K562 (cell line): ENCODE data around the gene RTL10. TPM values are rescaled to one million over a fixed set of nuclear protein-coding genes. Genes with fewer than 3 reads are reported as not detected.

Experiments used
- ATF7 ChIP-seq: fragments of 450-650 bp; IDR thresholded peaks from 2 replicates; pipeline ENCODE4 v1.7.1; 2014; ENCODE audit warnings: mild to moderate bottlenecking, moderate library complexity
- E2F3 ChIP-seq: fragments of 250-450 bp; sonication (Bioruptor Pico); IDR thresholded peaks from 2 replicates; pipeline ENCODE4 v1.4.0; 2020; ENCODE audit warnings: mild to moderate bottlenecking
- ETS2 ChIP-seq: IDR thresholded peaks from 2 replicates; pipeline ENCODE4 v1.6.1; 2016; ENCODE audit warnings: borderline replicate concordance, missing genetic modification characterization, mild to moderate bottlenecking, moderate library complexity, missing compliant biosample characterization; ENCODE audit not compliant: poor library complexity, severe bottlenecking
- GTF2F1 ChIP-seq: IDR thresholded peaks from 2 replicates; pipeline ENCODE4 v1.6.1; 2011; ENCODE audit warnings: low read depth, low read length, improper control_type of control experiment
- HDAC8 ChIP-seq: fragments of 450-650 bp; IDR thresholded peaks from 2 replicates; pipeline ENCODE4 v1.6.1; 2016; ENCODE audit warnings: mild to moderate bottlenecking, missing genetic modification characterization, moderate library complexity, missing compliant biosample characterization
- HMGN3 ChIP-seq: IDR thresholded peaks from 2 replicates; pipeline ENCODE4 v1.6.1; 2011; ENCODE audit warnings: borderline replicate concordance, low read depth, mild to moderate bottlenecking, mixed read lengths, low read length; ENCODE audit not compliant: insufficient read length; ENCODE audit errors: extremely low read depth
- KDM5B ChIP-seq: fragments of 200-600 bp; sonication (generic); IDR thresholded peaks from 2 replicates; pipeline ENCODE4 v1.6.1; 2012; ENCODE audit warnings: low read depth, mild to moderate bottlenecking, moderate library complexity, low read length, control low read depth, inconsistent platforms; ENCODE audit not compliant: insufficient replicate concordance
- MEIS2 ChIP-seq: fragments of 450-650 bp; IDR thresholded peaks from 2 replicates; pipeline ENCODE4 v1.6.1; 2014; ENCODE audit warnings: mild to moderate bottlenecking; ENCODE audit not compliant: partially characterized antibody
- MTA3 ChIP-seq: fragments of 450-650 bp; formaldehyde crosslinking; IDR thresholded peaks from 2 replicates; pipeline ENCODE4 v1.6.1; 2017; ENCODE audit warnings: mild to moderate bottlenecking, borderline replicate concordance
- NCOR1 ChIP-seq: fragments of 450-650 bp; IDR thresholded peaks from 2 replicates; pipeline ENCODE4 v1.6.1; 2016; ENCODE audit warnings: mild to moderate bottlenecking, moderate library complexity
- NFE2L1 ChIP-seq: fragments of 450-650 bp; IDR thresholded peaks from 2 replicates; pipeline ENCODE4 v1.6.1; 2016; ENCODE audit warnings: missing genetic modification characterization, low read depth, mild to moderate bottlenecking, missing compliant biosample characterization, moderate library complexity, borderline replicate concordance
- PRMT5 ChIP-seq: sonication (generic); formaldehyde crosslinking; IDR thresholded peaks from 2 replicates; pipeline ENCODE4 v1.5.0; 2020; ENCODE audit warnings: missing genetic modification reagents
- RFX7 ChIP-seq: fragments of 250-450 bp; sonication (Bioruptor Pico); IDR thresholded peaks from 2 replicates; pipeline ENCODE4 v1.5.1; 2021; ENCODE audit warnings: mild to moderate bottlenecking
- RUNX1 ChIP-seq: sonication (generic); IDR thresholded peaks from 2 replicates; pipeline ENCODE4 v1.6.1; 2016; ENCODE audit warnings: antibody characterized with exemption, low read depth
- SIN3A ChIP-seq, 2 experiments: fragments of 150-350 bp in 1 of 2; IDR thresholded peaks; 2 replicates each; pipeline ENCODE4 v1.6.1; 2011 to 2016; ENCODE audit warnings: borderline replicate concordance in 2 of 2, low read depth in 2 of 2, low read length in 2 of 2, mild to moderate bottlenecking in 2 of 2, moderate library complexity in 2 of 2; ENCODE audit not compliant: control insufficient read depth in 1 of 2
- SMARCA4 ChIP-seq: fragments of 450-650 bp; IDR thresholded peaks from 2 replicates; pipeline ENCODE4 v1.6.1; 2016
- SNRNP70 ChIP-seq: fragments of 200-400 bp; formaldehyde crosslinking; optimal IDR thresholded peaks from 2 replicates; pipeline ENCODE3; 2017; ENCODE audit warnings: low read depth, low read length
- SP2 ChIP-seq: IDR thresholded peaks from 2 replicates; pipeline ENCODE4 v1.6.1; 2011; ENCODE audit warnings: mild to moderate bottlenecking, low read depth, low read length, moderate library complexity; ENCODE audit not compliant: poor library complexity, severe bottlenecking; ENCODE audit errors: extremely low read depth
- SRSF9 ChIP-seq: fragments of 200-400 bp; formaldehyde crosslinking; IDR thresholded peaks from 2 replicates; pipeline ENCODE4 v1.6.1; 2017; ENCODE audit warnings: low read depth, low read length, borderline replicate concordance
- polyA plus RNA-seq, 8 experiments: library from polyadenylated mRNA; depleted of rRNA in 4 of 8; stranded (reverse) in 5 of 8; unstranded in 3 of 8; fragments of >200 nt; fragmentation: Nextera tagmentation in 2 of 8; fragmentation: Illumina TruSeq in 1 of 8; extraction: Ambion mirVana in 2 of 8; extraction: Trizol in 1 of 8; gene quantifications; 2 replicates each; pipeline versions ENCODE4 v1.2.1 to v1.2.3, GENCODE V29; 2011 to 2014; ENCODE audit warnings: inconsistent platforms in 1 of 8, missing spikeins in 1 of 8
- total RNA-seq, 7 experiments: library from RNA; depleted of rRNA in 6 of 7; stranded (reverse); fragments of >200 nt in 6 of 7; fragmentation: Illumina TruSeq in 2 of 7; extraction: Trizol in 2 of 7; gene quantifications; 2 replicates each; pipeline versions ENCODE4 v1.2.1 to v1.2.3, GENCODE V29; 2011 to 2021; ENCODE audit warnings: low replicate concordance in 1 of 7
- TF ChIP-seq, protein P1 (sequence below), 2 experiments: IDR thresholded peaks; 2 replicates each; pipeline ENCODE4 v1.6.1; 2012; ENCODE audit warnings: improper control_type of control experiment in 2 of 2, low read depth in 2 of 2, low read length in 2 of 2, borderline replicate concordance in 1 of 2
- TF ChIP-seq, protein P2 (sequence below): sonication (generic); formaldehyde crosslinking; IDR thresholded peaks from 2 replicates; pipeline ENCODE4 v1.8.0; 2023; ENCODE audit warnings: mild to moderate bottlenecking, missing genetic modification reagents

Gene RTL10
- total and polyA plus RNA-seq, 9 of the 15 experiments (the other 6 are each of a cell fraction or from before 2014, with no cell fraction given) = 19.8 to 75.5 (median 32.5) TPM

DNA sequence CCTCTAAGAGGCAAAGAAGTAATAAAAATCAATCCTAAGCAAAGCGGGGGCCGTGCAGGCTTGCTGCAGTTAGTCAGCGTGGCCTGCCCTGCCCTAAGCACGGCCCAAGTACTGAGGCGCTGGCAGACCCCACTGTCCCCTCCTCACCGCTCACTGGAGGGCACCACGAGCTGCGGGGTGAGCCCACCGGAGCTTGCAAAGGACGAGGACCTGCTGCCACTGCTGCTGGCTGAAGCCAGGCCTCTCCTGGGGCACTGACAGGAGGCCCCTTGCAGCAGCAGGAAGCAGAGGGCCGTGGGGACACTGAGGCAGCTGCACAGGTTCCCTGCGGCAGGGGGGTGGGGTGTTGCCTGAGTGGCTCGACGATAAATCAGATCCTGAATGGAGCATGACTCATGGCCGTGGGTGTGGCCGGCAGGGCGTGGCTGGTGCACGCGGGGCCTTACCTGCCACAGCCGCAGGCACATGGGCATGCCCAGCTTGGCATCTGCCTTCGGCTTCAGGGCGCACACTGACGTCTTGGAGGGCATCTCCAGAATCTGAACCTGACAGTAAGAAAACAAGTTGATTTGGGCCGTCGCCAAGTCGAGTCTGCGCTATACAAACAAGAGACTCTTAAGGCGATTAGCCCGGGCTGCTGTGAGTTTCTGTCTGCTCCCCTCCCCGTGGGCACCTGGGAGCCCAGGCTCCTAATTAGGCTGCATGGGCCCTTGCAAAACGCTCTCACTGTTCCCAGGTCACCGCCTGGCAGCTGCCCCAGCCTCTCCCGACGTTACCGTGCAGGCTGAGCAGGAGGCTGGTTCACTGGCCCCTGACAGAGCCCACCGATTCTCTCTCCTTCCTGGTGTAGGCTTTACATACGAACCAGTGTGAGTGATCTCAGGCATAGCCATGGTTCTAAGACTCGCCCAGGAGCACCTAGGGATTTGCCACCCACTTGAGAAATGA lies 48.2 kb downstream of the RTL10 start (continued):
- TF ChIP-seq, protein P1, sequence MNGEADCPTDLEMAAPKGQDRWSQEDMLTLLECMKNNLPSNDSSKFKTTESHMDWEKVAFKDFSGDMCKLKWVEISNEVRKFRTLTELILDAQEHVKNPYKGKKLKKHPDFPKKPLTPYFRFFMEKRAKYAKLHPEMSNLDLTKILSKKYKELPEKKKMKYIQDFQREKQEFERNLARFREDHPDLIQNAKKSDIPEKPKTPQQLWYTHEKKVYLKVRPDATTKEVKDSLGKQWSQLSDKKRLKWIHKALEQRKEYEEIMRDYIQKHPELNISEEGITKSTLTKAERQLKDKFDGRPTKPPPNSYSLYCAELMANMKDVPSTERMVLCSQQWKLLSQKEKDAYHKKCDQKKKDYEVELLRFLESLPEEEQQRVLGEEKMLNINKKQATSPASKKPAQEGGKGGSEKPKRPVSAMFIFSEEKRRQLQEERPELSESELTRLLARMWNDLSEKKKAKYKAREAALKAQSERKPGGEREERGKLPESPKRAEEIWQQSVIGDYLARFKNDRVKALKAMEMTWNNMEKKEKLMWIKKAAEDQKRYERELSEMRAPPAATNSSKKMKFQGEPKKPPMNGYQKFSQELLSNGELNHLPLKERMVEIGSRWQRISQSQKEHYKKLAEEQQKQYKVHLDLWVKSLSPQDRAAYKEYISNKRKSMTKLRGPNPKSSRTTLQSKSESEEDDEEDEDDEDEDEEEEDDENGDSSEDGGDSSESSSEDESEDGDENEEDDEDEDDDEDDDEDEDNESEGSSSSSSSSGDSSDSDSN (IDR thresholded peaks at IDR 0.05; ENCODE audit: borderline replicate concordance in 1 of 2, low read depth in 2 of 2, low read length in 2 of 2) = no peak
- TF ChIP-seq NCOR1 = no peak
- TF ChIP-seq SP2 = peak; percentile 0
- TF ChIP-seq RFX7 (CRISPR knock-in tag) = no peak
- peak; percentile 58; the same call in 1 of the 2 replicates for TF ChIP-seq HDAC8 (tag)
- 0 out of 2 replicates have a peak, but pooled peaks have one; percentile 45 for TF ChIP-seq PRMT5 (CRISPR knock-in tag)
- TF ChIP-seq MEIS2 = peak; percentile 100
- peak; percentile 94 for TF ChIP-seq ATF7
- TF ChIP-seq GTF2F1 = 0 out of 2 replicates have a peak, but pooled peaks have one; percentile 69
- TF ChIP-seq RUNX1 = peak; percentile 24; the same call in 1 of the 2 replicates
- TF ChIP-seq HMGN3 = peak; percentile 98
- TF ChIP-seq SNRNP70 = no peak
- TF ChIP-seq, protein P2, sequence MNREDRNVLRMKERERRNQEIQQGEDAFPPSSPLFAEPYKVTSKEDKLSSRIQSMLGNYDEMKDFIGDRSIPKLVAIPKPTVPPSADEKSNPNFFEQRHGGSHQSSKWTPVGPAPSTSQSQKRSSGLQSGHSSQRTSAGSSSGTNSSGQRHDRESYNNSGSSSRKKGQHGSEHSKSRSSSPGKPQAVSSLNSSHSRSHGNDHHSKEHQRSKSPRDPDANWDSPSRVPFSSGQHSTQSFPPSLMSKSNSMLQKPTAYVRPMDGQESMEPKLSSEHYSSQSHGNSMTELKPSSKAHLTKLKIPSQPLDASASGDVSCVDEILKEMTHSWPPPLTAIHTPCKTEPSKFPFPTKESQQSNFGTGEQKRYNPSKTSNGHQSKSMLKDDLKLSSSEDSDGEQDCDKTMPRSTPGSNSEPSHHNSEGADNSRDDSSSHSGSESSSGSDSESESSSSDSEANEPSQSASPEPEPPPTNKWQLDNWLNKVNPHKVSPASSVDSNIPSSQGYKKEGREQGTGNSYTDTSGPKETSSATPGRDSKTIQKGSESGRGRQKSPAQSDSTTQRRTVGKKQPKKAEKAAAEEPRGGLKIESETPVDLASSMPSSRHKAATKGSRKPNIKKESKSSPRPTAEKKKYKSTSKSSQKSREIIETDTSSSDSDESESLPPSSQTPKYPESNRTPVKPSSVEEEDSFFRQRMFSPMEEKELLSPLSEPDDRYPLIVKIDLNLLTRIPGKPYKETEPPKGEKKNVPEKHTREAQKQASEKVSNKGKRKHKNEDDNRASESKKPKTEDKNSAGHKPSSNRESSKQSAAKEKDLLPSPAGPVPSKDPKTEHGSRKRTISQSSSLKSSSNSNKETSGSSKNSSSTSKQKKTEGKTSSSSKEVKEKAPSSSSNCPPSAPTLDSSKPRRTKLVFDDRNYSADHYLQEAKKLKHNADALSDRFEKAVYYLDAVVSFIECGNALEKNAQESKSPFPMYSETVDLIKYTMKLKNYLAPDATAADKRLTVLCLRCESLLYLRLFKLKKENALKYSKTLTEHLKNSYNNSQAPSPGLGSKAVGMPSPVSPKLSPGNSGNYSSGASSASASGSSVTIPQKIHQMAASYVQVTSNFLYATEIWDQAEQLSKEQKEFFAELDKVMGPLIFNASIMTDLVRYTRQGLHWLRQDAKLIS (CRISPR knock-in tag) = no peak
- no peak for TF ChIP-seq ETS2 (tag)
- TF ChIP-seq NFE2L1 (tag) = no peak
- TF ChIP-seq SRSF9 = no peak
- peak; percentile 20 for TF ChIP-seq KDM5B
- peak; percentile 97 for TF ChIP-seq SMARCA4
- TF ChIP-seq E2F3 (CRISPR knock-in tag) = no peak
- TF ChIP-seq MTA3 = peak; percentile 96
- TF ChIP-seq SIN3A (IDR thresholded peaks at IDR 0.05; ENCODE audit: borderline replicate concordance in 2 of 2, control insufficient read depth in 1 of 2, low read depth in 2 of 2, low read length in 2 of 2) = peak; percentile 76 to 95; a peak in 2 of 4 replicates
